Progenitor cell of endocrine pancreas (in vitro differentiated cells): ENCODE data around the gene PRCD. TPM values are rescaled to one million over a fixed set of nuclear protein-coding genes. Genes with fewer than 3 reads are reported as not detected.

ENCODE experiments used
- DNase-seq: peaks from one replicate; pipeline ENCODE4 v3.0.0; 2021; ENCODE audit warnings: low spot score; ENCODE audit not compliant: unreplicated experiment
- H3K27ac Mint-ChIP-seq: 2 replicates; pipeline ENCODE4 v1.8.0; 2021; ENCODE audit warnings: mild to moderate bottlenecking, moderate library complexity, mixed read lengths
- H3K27me3 Mint-ChIP-seq: 2 replicates; pipeline ENCODE4 v1.8.0; 2021; ENCODE audit warnings: mixed read lengths
- H3K36me3 Mint-ChIP-seq: 2 replicates; pipeline ENCODE4 v1.8.0; 2022; ENCODE audit warnings: mixed read lengths; ENCODE audit not compliant: insufficient read depth
- H3K4me1 Mint-ChIP-seq: 2 replicates; pipeline ENCODE4 v1.8.0; 2021; ENCODE audit warnings: low read depth, mixed read lengths
- H3K4me3 Mint-ChIP-seq: 2 replicates; pipeline ENCODE4 v1.8.0; 2021; ENCODE audit warnings: low read depth, mild to moderate bottlenecking, moderate library complexity, mixed read lengths
- H3K9me3 Mint-ChIP-seq: 2 replicates; pipeline ENCODE4 v1.8.0; 2021; ENCODE audit warnings: low read depth, mixed read lengths
- CTCF ChIP-seq: fragments of 200-600 bp; sonication (generic); IDR thresholded peaks from one replicate; pipeline ENCODE4 v1.5.0; 2021; ENCODE audit warnings: antibody characterized with exemption, mild to moderate bottlenecking; ENCODE audit not compliant: unreplicated experiment
- total RNA-seq: library from RNA; stranded (reverse); gene quantifications from 2 replicates; pipeline ENCODE4 v1.2.1, GENCODE V29; 2021

Gene PRCD
- total RNA-seq, 1 donor from 2014 or later: 0.86 TPM

GRCh38 chr17:76551685-76552084 lies 11.8 kb downstream of the PRCD start:
- no peak overlapping the region for H3K27ac Mint-ChIP-seq
- no peak overlapping the region for H3K4me3 Mint-ChIP-seq
- no peaks in the 10 kb centered on the region for H3K36me3 Mint-ChIP-seq
- peaks cover 8% of the 10 kb centered on the region for H3K4me1 Mint-ChIP-seq
- H3K27me3 Mint-ChIP-seq: no peaks in the 10 kb centered on the region
- no peak for TF ChIP-seq CTCF
- DNase-seq: no peak
- H3K9me3 Mint-ChIP-seq: no peaks in the 10 kb centered on the region

DNA sequence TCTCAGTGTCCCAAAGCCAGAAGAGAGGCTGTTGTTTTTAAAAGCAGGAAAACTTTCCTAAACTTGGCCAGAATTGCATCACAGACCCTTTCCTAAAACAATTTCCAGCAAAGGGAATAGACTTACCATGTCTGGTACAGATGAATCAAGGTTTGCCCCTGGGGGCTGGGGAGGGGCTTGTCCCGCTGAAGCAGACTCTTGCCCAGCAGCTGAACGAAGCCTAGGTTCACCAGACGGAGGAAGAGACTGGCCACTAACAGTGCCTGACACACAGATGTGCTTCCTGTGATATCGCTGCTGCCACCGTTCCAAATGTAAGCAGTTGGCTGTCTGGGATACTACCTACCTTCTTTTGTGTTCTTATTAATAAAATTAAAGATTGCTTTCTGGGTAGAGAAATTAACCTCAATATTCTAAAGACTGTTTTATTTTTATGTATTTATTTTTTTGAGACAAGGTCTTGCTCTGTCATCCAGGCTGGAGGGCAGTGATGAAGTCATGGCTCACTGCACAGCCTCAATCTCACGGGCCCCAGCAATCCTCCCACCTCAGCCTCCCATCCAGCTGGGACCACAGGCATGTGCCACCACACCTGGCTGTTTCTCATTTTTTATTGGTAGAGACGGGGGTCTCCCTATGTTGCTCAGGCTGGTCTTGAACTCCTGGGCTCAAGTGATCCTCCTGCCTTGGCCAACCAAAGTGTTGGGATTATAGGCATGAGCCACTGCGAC lies 13.5 kb downstream of the PRCD start:
- H3K4me3 Mint-ChIP-seq: no peak overlapping the region
- no peak for TF ChIP-seq CTCF
- DNase-seq: no peak
- no peaks in the 10 kb centered on the region for H3K27me3 Mint-ChIP-seq
- no peaks in the 10 kb centered on the region for H3K9me3 Mint-ChIP-seq
- no peaks in the 10 kb centered on the region for H3K36me3 Mint-ChIP-seq
- H3K4me1 Mint-ChIP-seq: peaks cover 13% of the 10 kb centered on the region
- H3K27ac Mint-ChIP-seq: no peak overlapping the region

DNA sequence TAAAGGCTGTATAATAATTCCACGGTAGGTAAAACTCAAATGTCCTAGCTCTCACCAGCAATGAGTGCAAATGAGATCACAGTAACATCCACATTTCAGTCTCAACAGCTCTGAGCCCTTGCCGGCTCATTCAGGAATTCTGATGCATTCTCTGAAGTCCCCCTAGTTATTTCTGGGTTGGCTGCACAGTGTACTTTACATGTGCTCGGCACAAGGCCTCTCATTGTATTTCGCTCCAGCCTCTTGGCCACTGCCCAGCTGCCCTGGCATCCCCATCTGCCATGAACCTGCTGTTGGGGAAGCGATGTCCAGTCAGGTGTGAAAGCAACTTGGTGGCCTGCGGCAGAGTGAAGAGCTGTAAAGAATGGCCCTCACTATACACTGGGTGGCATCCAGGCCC lies 14.3 kb downstream of the PRCD start:
- Mint-ChIP-seq H3K27ac (no peak overlapping the region), H3K9me3 (no peaks in the 10 kb centered on the region), H3K4me3 (no peak overlapping the region), H3K27me3 (no peaks in the 10 kb centered on the region), H3K36me3 (peaks cover 2% of the 10 kb centered on the region), H3K4me1 (peaks cover 20% of the 10 kb centered on the region)
- no peak for DNase-seq
- no peak for TF ChIP-seq CTCF

- Mint-ChIP-seq H3K27me3 (no peaks in the 10 kb centered on the region), H3K27ac (peak overlapping the region; percentile 98), H3K4me3 (peak overlapping the region; percentile 98), H3K9me3 (no peaks in the 10 kb centered on the region), H3K4me1 (peaks cover 24% of the 10 kb centered on the region), H3K36me3 (peaks cover 10% of the 10 kb centered on the region)
- no peak for DNase-seq
- TF ChIP-seq CTCF: no peak
Measured at GRCh38 chr17:76556765-76557367, 17.0 kb downstream of the PRCD start.

DNA sequence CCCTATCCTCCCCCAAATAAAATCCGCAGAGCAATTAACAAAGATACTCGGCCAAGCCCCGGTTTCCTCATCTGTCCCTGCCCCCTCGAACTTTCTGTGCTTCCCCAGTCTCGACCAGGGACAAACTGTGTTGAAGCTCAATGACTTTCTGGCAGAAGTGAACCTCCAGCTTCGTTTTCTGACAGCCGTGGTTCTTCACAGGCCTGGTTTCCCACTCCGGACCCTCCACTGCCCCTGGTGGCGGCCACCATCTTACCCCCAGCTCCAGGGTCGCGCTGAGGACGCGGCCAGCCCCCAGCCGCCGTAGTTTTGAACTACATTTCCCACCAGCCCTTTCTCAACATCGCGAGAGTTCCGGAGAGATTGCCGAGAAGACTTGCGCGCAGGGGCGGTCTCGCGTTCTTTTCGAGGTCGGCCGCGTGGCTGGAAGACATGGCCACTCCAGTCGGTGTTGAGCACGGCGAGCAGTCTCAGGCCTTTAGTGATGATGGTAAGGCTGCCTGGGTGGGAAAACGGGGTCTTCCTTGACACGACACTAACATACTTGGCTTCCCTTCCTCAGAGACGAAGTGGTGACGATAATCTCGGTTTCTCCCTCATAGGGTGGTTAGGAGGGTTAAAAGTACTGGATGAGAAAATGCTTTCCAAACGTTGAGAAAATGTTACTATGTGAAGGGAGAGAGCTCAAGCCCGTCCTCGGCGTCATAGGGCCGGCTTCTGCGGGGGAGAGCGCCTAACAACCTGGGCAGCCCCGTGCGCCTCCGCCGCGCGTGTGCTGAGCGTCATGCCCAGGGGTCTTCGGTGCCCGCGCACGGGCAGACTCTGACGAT lies 17.7 kb downstream of the PRCD start:
- Mint-ChIP-seq H3K36me3 (peaks cover 12% of the 10 kb centered on the region), H3K9me3 (no peaks in the 10 kb centered on the region), H3K4me3 (peak overlapping the region; percentile 98), H3K27ac (peak overlapping the region; percentile 98), H3K4me1 (peaks cover 24% of the 10 kb centered on the region), H3K27me3 (no peaks in the 10 kb centered on the region)
- TF ChIP-seq CTCF: peak; percentile 77
- DNase-seq: peak; percentile 95
